ENCODE measurements around the gene TANC1.

The TANC1 gene

GRCh38 chr2:158968396-158969161 lies at the start of gene TANC1:
Gene TANC1 (plus strand): TSS chr2:158968640. CDS start chr2:159065911, 97,271 bp downstream.
- DNase-seq (ENCODE audit: low read depth, low spot score) = peak; percentile 57
- H3K27ac ChIP-seq = peak within 1 kb of the TSS; percentile 84

GRCh38 chr2:158921599-158922408 lies 46.6 kb upstream of the TANC1 start:
- no peak overlapping the region for H3K27ac ChIP-seq

GRCh38 chr2:158922601-158923000 lies 45.8 kb upstream of the TANC1 start:
- DNase-seq (ENCODE audit: low read depth, low spot score) = no peak
- no peak overlapping the region for H3K27ac ChIP-seq

More at GRCh38 chr2:158921599-158922408, 46.6 kb upstream of the TANC1 start:
- DNase-seq (ENCODE audit: low read depth, low spot score) = no peak

- no peak overlapping the region for H3K27ac ChIP-seq
Observed at GRCh38 chr2:158923180-158923594, 45.3 kb upstream of the TANC1 start.

GRCh38 chr2:158923641-158924040 lies 44.8 kb upstream of the TANC1 start:
- H3K27ac ChIP-seq = no peak overlapping the region
- no peak for DNase-seq (ENCODE audit: low read depth, low spot score)

More at GRCh38 chr2:158923180-158923594, 45.3 kb upstream of the TANC1 start:
- DNase-seq (ENCODE audit: low read depth, low spot score) = no peak

GRCh38 chr2:158926478-158926948 lies 41.9 kb upstream of the TANC1 start:
- no peak overlapping the region for H3K27ac ChIP-seq
- peak; percentile 36 for DNase-seq (ENCODE audit: low read depth, low spot score)

- H3K27ac ChIP-seq = no peak overlapping the region
- DNase-seq (ENCODE audit: low read depth, low spot score) = no peak
Observed at GRCh38 chr2:158928515-158928914, 39.9 kb upstream of the TANC1 start.

- peak; percentile 12 for DNase-seq (ENCODE audit: low read depth, low spot score)
- H3K27ac ChIP-seq = no peak overlapping the region
Observed at GRCh38 chr2:158928965-158929364, 39.5 kb upstream of the TANC1 start.

GRCh38 chr2:158931572-158931971 lies 36.9 kb upstream of the TANC1 start:
- DNase-seq (ENCODE audit: low read depth, low spot score) = no peak
- H3K27ac ChIP-seq = no peak overlapping the region

- DNase-seq (ENCODE audit: low read depth, low spot score) = no peak
- H3K27ac ChIP-seq = no peak overlapping the region
Observed at GRCh38 chr2:158932131-158932645, 36.3 kb upstream of the TANC1 start.

GRCh38 chr2:158934170-158934569 lies 34.3 kb upstream of the TANC1 start:
- DNase-seq (ENCODE audit: low read depth, low spot score) = no peak
- no peak overlapping the region for H3K27ac ChIP-seq

GRCh38 chr2:158935617-158936016 lies 32.8 kb upstream of the TANC1 start:
- no peak overlapping the region for H3K27ac ChIP-seq
- no peak for DNase-seq (ENCODE audit: low read depth, low spot score)

GRCh38 chr2:158936978-158937377 lies 31.5 kb upstream of the TANC1 start:
- DNase-seq (ENCODE audit: low read depth, low spot score) = peak; percentile 27
- H3K27ac ChIP-seq = no peak overlapping the region

GRCh38 chr2:158940356-158940755 lies 28.1 kb upstream of the TANC1 start:
- no peak overlapping the region for H3K27ac ChIP-seq
- DNase-seq (ENCODE audit: low read depth, low spot score) = no peak

- H3K27ac ChIP-seq = no peak overlapping the region
- no peak for DNase-seq (ENCODE audit: low read depth, low spot score)
Observed at GRCh38 chr2:158943973-158944372, 24.5 kb upstream of the TANC1 start.

GRCh38 chr2:158948964-158949699 lies 19.3 kb upstream of the TANC1 start:
- no peak for DNase-seq (ENCODE audit: low read depth, low spot score)
- no peak overlapping the region for H3K27ac ChIP-seq

- DNase-seq (ENCODE audit: low read depth, low spot score) = no peak
- no peak overlapping the region for H3K27ac ChIP-seq
Observed at GRCh38 chr2:158953454-158953853, 15.0 kb upstream of the TANC1 start.

- no peak overlapping the region for H3K27ac ChIP-seq
Observed at GRCh38 chr2:158953926-158954763, 14.3 kb upstream of the TANC1 start.

GRCh38 chr2:158955842-158956365 lies 12.5 kb upstream of the TANC1 start:
- no peak for DNase-seq (ENCODE audit: low read depth, low spot score)
- no peak overlapping the region for H3K27ac ChIP-seq

More at GRCh38 chr2:158953926-158954763, 14.3 kb upstream of the TANC1 start:
- no peak for DNase-seq (ENCODE audit: low read depth, low spot score)
